Stomach (tissue), 9 donors: Measurements from ENCODE around the gene PSKH1. TPM values are rescaled to one million over a fixed set of nuclear protein-coding genes. Genes with fewer than 3 reads are reported as not detected.
"Not testable (repeated sequence)": the region's sequence is repeated elsewhere in the genome, so short reads cannot be mapped to it uniquely, and the experiment has no call there.

ENCODE experiments used
- DNase-seq, 2 donors: peaks; one replicate each; pipeline versions ENCODE4 v3.0.0 to v3.0.0-alpha.2; 2013 to 2019
- H3K27ac ChIP-seq, 5 donors: fragments of 200-600 bp in 4 of 5; sonication (generic) in 4 of 5; one replicate each; pipeline ENCODE4 v1.5.1; 2013 to 2019; ENCODE audit warnings: mild to moderate bottlenecking in 1 of 5, moderate library complexity in 1 of 5
- H3K27me3 ChIP-seq, 3 donors: fragments of 200-600 bp; sonication (generic); one replicate each; pipeline ENCODE4 v1.5.1; 2017 to 2019; ENCODE audit warnings: mixed run types in 1 of 3
- H3K36me3 ChIP-seq, 4 donors: fragments of 200-600 bp; sonication (generic); 1 replicate in 3 of 4; 2 replicates in 1 of 4; pipeline ENCODE4 v1.5.1; 2016 to 2019
- H3K4me1 ChIP-seq, 4 donors: fragments of 200-600 bp; sonication (generic); one replicate each; pipeline ENCODE4 v1.5.1; 2016 to 2019
- H3K4me3 ChIP-seq, 4 donors: fragments of 200-600 bp; sonication (generic) in 3 of 4; one replicate each; pipeline ENCODE4 v1.5.1; 2016 to 2019; ENCODE audit warnings: mild to moderate bottlenecking in 1 of 4
- H3K9me3 ChIP-seq, 4 donors: fragments of 200-600 bp; sonication (generic); one replicate each; pipeline ENCODE4 v1.5.1; 2016 to 2019
- EP300 ChIP-seq: sonication (generic); formaldehyde crosslinking; IDR thresholded peaks from one replicate; pipeline ENCODE4 v1.6.1; 2017; ENCODE audit warnings: antibody characterized with exemption
- POLR2A ChIP-seq, 4 donors: fragments of 450-650 bp; IDR thresholded peaks; one replicate each; pipeline ENCODE4 v1.6.1; 2016; ENCODE audit warnings: antibody characterized with exemption in 4 of 4, control low read depth in 2 of 4, mild to moderate bottlenecking in 1 of 4, moderate library complexity in 1 of 4
- POLR2AphosphoS5 ChIP-seq, 3 donors: sonication (generic); formaldehyde crosslinking; IDR thresholded peaks; one replicate each; pipeline ENCODE4 v1.6.1; 2016; ENCODE audit warnings: antibody characterized with exemption in 3 of 3
- WGBS, 5 donors: extraction: QIAGEN DNeasy Blood & Tissue Kit in 3 of 5; methylation state at CpG; one replicate each; pipeline versions ENCODE4 v1.1.5 to v1.1.7; 2013 to 2018; 5-methylcytosine and 5-hydroxymethylcytosine counted together
- intact Hi-C: fragments of 100-400 bp; cut with DNase I; formaldehyde crosslinking; loops from one replicate; pipeline ENCODE4 v1.15.1; 2023; ENCODE audit warnings: low total_unique reads
- polyA plus RNA-seq, 3 donors: library from polyadenylated mRNA; stranded (reverse); fragments of 200-250 nt; gene quantifications; one replicate each; pipeline ENCODE4 v1.2.3, GENCODE V29; 2013
- total RNA-seq, 5 donors: library from RNA; depleted of rRNA; stranded (reverse); fragments of >200 nt; gene quantifications; one replicate each; pipeline versions ENCODE4 v1.1.0 to v1.2.3, GENCODE V29; 2014 to 2016
- TF ChIP-seq, protein P1 (sequence below), 7 experiments: fragments of 450-650 bp in 4 of 7; fragments of 200-600 bp in 3 of 7; sonication (generic) in 3 of 7; IDR thresholded peaks; one replicate each; pipeline ENCODE4 v1.5.1; 2016 to 2019; ENCODE audit warnings: antibody characterized with exemption in 7 of 7, control low read depth in 2 of 7, mild to moderate bottlenecking in 1 of 7
- donor health status: healthy with polysubstance abuse.
- donor health status: Bipolar disorder and iron deficiency.
- donor health status: healthy.

PSKH1 gene
- total and polyA plus RNA-seq, 8 donors: 10.2 to 93.7 (median 22.4) TPM

DNA sequence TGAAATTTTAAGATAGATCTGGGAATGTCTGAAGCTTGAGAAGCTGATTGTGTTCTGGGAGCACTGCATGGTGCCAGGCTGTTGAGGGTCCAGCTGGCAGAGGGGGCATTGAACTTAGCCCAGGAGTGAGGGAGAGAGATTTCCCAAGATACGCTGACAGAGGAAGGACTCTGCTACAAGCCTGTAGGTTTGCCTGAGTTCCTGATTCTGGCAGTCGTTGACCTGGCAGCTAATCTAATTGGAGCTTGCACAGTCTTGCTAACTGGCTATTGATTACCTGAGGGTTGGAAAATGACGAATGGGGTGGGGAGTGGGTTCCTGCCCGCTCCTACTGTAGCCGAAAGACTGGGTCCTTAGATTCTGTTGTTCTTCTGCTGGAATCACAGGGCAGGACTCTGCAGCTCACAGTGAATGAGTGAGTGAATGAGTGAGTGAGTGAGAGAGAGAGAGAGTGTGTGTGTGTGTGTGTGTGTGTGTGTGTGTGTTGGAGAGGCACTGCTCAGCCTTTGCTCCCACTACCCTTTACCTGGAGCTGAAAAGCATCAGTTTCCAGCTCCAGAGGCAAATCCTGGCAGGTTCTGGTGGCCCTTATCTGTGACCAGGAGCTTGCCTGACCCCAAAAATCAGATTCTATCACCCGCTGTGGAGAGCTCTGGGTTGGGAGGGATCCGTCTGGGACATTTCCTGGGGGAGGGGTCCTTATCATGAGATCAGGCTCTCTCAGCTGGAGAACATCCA is 21.9 kb downstream of the PSKH1 start:
- no peak overlapping the region for H3K27ac ChIP-seq
- DNase-seq: no peak
- intact Hi-C loops: no loop called here
- TF ChIP-seq EP300 (no peak), POLR2A (IDR thresholded peaks at IDR 0.05) (no peak), POLR2AphosphoS5 (IDR thresholded peaks at IDR 0.05) (no peak)
- TF ChIP-seq, protein P1, sequence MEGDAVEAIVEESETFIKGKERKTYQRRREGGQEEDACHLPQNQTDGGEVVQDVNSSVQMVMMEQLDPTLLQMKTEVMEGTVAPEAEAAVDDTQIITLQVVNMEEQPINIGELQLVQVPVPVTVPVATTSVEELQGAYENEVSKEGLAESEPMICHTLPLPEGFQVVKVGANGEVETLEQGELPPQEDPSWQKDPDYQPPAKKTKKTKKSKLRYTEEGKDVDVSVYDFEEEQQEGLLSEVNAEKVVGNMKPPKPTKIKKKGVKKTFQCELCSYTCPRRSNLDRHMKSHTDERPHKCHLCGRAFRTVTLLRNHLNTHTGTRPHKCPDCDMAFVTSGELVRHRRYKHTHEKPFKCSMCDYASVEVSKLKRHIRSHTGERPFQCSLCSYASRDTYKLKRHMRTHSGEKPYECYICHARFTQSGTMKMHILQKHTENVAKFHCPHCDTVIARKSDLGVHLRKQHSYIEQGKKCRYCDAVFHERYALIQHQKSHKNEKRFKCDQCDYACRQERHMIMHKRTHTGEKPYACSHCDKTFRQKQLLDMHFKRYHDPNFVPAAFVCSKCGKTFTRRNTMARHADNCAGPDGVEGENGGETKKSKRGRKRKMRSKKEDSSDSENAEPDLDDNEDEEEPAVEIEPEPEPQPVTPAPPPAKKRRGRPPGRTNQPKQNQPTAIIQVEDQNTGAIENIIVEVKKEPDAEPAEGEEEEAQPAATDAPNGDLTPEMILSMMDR (IDR thresholded peaks at IDR 0.05): no peak
- 64 to 77% (median 69%) methylated on average over 6 to 7 of the region's 7 CpGs for WGBS, 5 donors
- H3K4me1 ChIP-seq: peaks cover 6 to 40% (median 22%) of the 10 kb centered on the region in 4 donors
- no peaks in the 10 kb centered on the region for H3K27me3 ChIP-seq
- H3K4me3 ChIP-seq: no peak overlapping the region
- no peaks in the 10 kb centered on the region for H3K9me3 ChIP-seq
- peaks cover 12 to 78% (median 67%) of the 10 kb centered on the region in 4 donors for H3K36me3 ChIP-seq

DNA sequence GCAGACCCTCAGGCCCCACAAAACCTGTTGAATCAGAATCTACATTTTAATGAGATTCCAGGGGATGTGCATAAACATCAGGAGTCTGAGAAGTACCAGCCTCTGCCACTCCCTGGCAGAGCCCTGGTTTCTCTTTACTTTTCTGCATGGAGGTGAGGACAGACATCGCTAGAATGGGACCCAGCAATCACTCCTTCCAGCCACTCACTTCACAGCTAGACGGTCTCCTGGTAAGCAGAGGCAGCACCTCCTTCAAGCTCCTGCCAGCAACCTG is 22.4 kb downstream of the PSKH1 start:
- H3K9me3 ChIP-seq, H3K4me3 ChIP-seq, DNase-seq, H3K27ac ChIP-seq, H3K27me3 ChIP-seq, intact Hi-C loops: not testable (repeated sequence)
- Histone ChIP-seq H3K36me3 (peaks cover 8 to 78% (median 65%) of the 10 kb centered on the region in 4 donors), H3K4me1 (peaks cover 6 to 40% (median 22%) of the 10 kb centered on the region in 4 donors)
- WGBS, 5 donors: 43 to 78% (median 67%) methylated on average over 1 to 2 of the region's 2 CpGs

DNA sequence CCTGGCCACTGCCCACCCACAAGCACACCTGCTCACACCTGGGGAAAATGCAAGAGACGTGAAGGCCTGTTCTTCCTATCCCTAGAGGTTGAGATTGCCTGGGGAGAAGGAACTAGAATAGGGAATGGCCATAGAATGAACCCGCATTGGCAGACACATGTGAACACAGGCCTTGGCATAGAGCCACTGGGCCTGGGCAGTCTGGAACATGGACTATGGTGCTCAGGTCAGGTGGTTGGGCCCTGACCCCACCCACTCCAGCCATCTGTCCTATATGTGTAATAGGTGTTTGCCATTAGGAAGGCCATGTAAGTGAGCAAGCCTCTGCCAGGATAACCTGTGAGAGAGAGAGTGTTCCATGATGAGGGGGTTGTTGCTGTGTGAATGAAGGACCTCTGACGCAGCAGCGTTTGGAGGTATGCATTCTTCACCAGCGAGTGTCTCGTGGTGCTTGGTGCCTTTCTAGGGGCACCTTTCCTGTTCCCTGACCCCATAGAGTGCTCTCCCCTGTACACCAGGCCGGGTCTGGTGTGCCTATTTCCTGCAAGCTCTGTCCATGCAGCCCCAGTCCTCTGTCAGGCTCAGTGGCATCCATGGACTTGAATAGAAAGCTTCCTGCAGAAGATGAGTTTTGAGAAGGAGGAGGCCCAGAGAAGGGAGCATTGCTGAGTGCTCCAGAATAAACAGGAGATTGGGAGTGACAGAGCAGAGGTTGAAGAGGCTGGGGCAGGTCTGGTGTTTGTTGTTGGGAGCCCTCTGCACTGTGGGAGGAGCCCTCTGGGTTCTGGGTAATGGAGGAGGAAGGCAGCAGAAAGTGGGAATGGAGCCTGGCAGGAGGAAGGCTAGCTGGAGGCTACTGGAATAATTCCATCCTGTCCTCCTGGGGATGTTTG is 23.0 kb downstream of the PSKH1 start:
- 67 to 82% (median 69%) methylated on average over 7 of the region's 7 CpGs for WGBS, 5 donors

DNA sequence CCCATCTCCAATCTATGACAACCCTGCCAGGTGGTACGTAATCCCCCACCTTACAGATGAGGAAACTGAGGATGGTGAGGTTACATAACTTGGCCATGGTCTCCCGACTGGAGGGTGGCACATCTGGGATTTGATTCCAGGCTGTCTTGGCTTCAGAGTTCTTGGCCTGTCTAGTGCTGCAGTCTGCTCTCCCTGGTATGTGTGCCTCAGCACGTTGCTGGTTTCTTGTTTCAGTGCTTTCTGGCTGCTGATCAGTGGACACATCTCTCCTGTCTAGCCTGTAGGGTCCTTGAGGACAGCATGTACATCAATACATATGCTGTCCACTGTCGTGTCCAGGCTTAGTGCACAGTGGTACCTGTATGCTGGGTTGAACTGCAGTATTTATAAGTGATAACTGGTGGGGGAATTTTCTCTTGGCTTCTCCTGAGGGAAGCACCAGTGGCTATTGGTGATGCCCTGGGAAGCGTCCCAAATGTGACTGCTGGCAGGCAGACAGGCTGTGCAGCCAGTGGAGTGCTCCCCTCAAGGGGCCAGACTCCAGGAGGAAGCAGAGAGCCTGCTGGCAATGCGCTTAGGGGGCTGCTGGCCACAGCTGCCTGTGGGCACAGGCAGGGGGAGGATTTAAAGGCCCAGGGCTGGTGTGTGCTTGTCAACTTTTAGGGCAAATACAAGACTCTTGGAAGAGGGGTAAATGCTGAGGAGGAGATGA is 24.2 kb downstream of the PSKH1 start:
- WGBS, 5 donors: 49 to 78% (median 71%) methylated on average over 6 of the region's 6 CpGs
- Histone ChIP-seq H3K4me1 (peaks cover 6 to 40% (median 26%) of the 10 kb centered on the region in 4 donors), H3K4me3 (no peak overlapping the region), H3K36me3 (peaks cover 10 to 67% (median 48%) of the 10 kb centered on the region in 4 donors), H3K27me3 (no peaks in the 10 kb centered on the region), H3K9me3 (no peaks in the 10 kb centered on the region), H3K27ac (peak overlapping the region in 3 of 5 donors; percentile 20 to 66 (median 46))
- TF ChIP-seq POLR2AphosphoS5 (IDR thresholded peaks at IDR 0.05): no peak
- TF ChIP-seq, protein P1 (IDR thresholded peaks at IDR 0.05): no peak
- no peak for TF ChIP-seq POLR2A (IDR thresholded peaks at IDR 0.05)
- no peak for TF ChIP-seq EP300
- no peak for DNase-seq
- intact Hi-C loops: no loop called here

More for the DNA sequence above, 23.0 kb downstream of the PSKH1 start:
- Histone ChIP-seq H3K36me3 (peaks cover 8 to 72% (median 59%) of the 10 kb centered on the region in 4 donors), H3K9me3 (no peaks in the 10 kb centered on the region), H3K4me1 (peaks cover 6 to 40% (median 22%) of the 10 kb centered on the region in 4 donors), H3K4me3 (no peak overlapping the region), H3K27ac (no peak overlapping the region), H3K27me3 (no peaks in the 10 kb centered on the region)
- DNase-seq: peak in 1 of 2 donors; percentile 81
- intact Hi-C loops: no loop called here
- TF ChIP-seq POLR2AphosphoS5 (IDR thresholded peaks at IDR 0.05): no peak
- TF ChIP-seq POLR2A (IDR thresholded peaks at IDR 0.05): no peak
- TF ChIP-seq, protein P1 (IDR thresholded peaks at IDR 0.05): no peak
- no peak for TF ChIP-seq EP300
